DND-41 (cell line): ENCODE data around the gene MACROD2.

Source experiments
- ATAC-seq: fragments of 200-7000 bp; cut with Tn5 transposase; 3 replicates; pipeline ENCODE4 v1.9.1; 2021; ENCODE audit warnings: low read depth; ENCODE audit not compliant: insufficient read depth
- DNase-seq: peaks from one replicate; pipeline ENCODE4 v3.0.0-alpha.2; 2020
- H2AFZ ChIP-seq: 2 replicates; pipeline ENCODE4 v1.6.0; 2012; ENCODE audit warnings: low read depth, low read length
- H3K27ac ChIP-seq: 2 replicates; pipeline ENCODE4 v1.5.1; 2012; ENCODE audit warnings: low read length, inconsistent platforms
- H3K27me3 ChIP-seq: fragments of 200-600 bp; sonication (generic); 2 replicates; pipeline ENCODE4 v1.6.0; 2012; ENCODE audit warnings: low read length, mild to moderate bottlenecking, inconsistent platforms; ENCODE audit not compliant: insufficient read depth, poor library complexity
- H3K36me3 ChIP-seq: 2 replicates; pipeline ENCODE4 v1.5.1; 2012; ENCODE audit warnings: low read length, inconsistent platforms; ENCODE audit not compliant: insufficient read depth
- H3K4me1 ChIP-seq: 2 replicates; pipeline ENCODE4 v1.5.1; 2012; ENCODE audit warnings: mild to moderate bottlenecking, low read length; ENCODE audit not compliant: insufficient read depth
- H3K4me2 ChIP-seq: 2 replicates; pipeline ENCODE4 v1.6.0; 2012; ENCODE audit warnings: mild to moderate bottlenecking, moderate library complexity, low read length, inconsistent platforms; ENCODE audit not compliant: insufficient read depth
- H3K4me3 ChIP-seq, 2 experiments: fragments of 200-600 bp in 1 of 2; shearing (Covaris generic) in 1 of 2; 2 replicates each; pipeline ENCODE4 v1.5.1; 2012 to 2016; ENCODE audit warnings: inconsistent platforms in 2 of 2, low read length in 2 of 2, mild to moderate bottlenecking in 2 of 2, low read depth in 1 of 2, moderate library complexity in 1 of 2
- H3K79me2 ChIP-seq: 2 replicates; pipeline ENCODE4 v1.6.0; 2012; ENCODE audit warnings: low read length, inconsistent platforms; ENCODE audit not compliant: insufficient read depth
- H3K9ac ChIP-seq: 2 replicates; pipeline ENCODE4 v1.6.0; 2012; ENCODE audit warnings: low read depth, mild to moderate bottlenecking, inconsistent platforms, low read length, moderate library complexity
- H3K9me3 ChIP-seq: 2 replicates; pipeline ENCODE4 v1.5.1; 2012; ENCODE audit warnings: low read length, moderate library complexity, mild to moderate bottlenecking, inconsistent platforms; ENCODE audit not compliant: insufficient read depth, severe bottlenecking
- H4K20me1 ChIP-seq: 2 replicates; pipeline ENCODE4 v1.6.0; 2012; ENCODE audit warnings: low read length; ENCODE audit not compliant: insufficient read depth
- EZH2 ChIP-seq: IDR thresholded peaks from 3 replicates; pipeline ENCODE4 v1.6.1; 2012; ENCODE audit warnings: borderline replicate concordance, low read depth, mild to moderate bottlenecking, moderate library complexity, low read length, inconsistent platforms; ENCODE audit not compliant: severe bottlenecking
- TF ChIP-seq, protein P1 (sequence below): IDR thresholded peaks from 2 replicates; pipeline ENCODE4 v1.5.1; 2012; ENCODE audit warnings: borderline replicate concordance, low read length, moderate library complexity, mild to moderate bottlenecking; ENCODE audit not compliant: poor library complexity, severe bottlenecking; ENCODE audit errors: extremely low read depth

The MACROD2 gene

GRCh38 chr20:14604143-14604542 is 608.8 kb downstream of the MACROD2 start:
- TF ChIP-seq, protein P1, sequence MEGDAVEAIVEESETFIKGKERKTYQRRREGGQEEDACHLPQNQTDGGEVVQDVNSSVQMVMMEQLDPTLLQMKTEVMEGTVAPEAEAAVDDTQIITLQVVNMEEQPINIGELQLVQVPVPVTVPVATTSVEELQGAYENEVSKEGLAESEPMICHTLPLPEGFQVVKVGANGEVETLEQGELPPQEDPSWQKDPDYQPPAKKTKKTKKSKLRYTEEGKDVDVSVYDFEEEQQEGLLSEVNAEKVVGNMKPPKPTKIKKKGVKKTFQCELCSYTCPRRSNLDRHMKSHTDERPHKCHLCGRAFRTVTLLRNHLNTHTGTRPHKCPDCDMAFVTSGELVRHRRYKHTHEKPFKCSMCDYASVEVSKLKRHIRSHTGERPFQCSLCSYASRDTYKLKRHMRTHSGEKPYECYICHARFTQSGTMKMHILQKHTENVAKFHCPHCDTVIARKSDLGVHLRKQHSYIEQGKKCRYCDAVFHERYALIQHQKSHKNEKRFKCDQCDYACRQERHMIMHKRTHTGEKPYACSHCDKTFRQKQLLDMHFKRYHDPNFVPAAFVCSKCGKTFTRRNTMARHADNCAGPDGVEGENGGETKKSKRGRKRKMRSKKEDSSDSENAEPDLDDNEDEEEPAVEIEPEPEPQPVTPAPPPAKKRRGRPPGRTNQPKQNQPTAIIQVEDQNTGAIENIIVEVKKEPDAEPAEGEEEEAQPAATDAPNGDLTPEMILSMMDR, result no peak
- TF ChIP-seq EZH2, result no peak
- no peak for DNase-seq

DNA sequence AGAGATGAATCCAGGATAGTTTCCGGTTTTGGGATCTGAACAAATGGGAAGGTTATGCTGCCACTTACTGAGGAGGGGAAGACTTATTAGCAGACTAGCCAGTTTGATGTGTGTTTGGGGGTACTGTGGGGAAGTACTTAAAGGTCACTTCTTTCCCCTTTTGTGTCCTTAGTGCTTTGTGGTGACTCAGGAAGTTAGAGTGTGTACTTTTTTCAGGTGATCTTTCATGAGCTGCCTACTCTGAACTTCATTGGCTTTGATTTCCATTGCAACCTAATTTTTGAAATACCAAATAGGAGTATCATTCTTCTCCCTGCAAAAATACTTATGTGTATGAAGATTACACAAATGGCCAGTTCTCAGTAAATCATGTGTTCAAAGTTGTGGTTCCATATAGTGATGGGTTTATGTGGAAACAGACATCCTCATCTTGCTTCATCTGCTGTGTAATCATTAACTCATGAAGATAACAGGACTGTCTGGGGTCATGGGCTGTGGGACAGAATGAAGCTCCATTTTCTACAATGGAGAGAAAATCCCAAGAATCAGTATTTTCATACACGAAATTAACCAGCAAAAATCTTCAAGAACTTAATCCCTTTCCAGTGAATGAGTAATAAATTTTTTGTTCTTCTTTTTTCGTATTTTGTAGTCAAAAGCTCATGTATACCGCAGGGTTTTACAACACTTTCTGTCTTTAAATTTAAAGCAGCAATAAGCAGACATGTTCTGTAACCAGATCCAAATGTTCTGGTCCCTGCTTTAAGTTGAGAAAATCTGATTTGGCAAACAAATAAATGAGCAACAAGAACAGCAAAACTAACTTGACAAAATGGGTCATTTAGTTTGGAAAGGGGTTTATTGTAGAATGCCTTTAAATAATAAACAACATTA is 614.3 kb downstream of the MACROD2 start:
- ATAC-seq (no peak), DNase-seq (no peak)
- no peak overlapping the region for H2AFZ ChIP-seq
- H3K4me2 ChIP-seq, result no peak overlapping the region
- H3K9me3 ChIP-seq, result no peaks in the 10 kb centered on the region
- no peak for TF ChIP-seq EZH2
- TF ChIP-seq, protein P1, result no peak
- H3K27ac ChIP-seq, result no peak overlapping the region
- no peaks in the 10 kb centered on the region for H3K27me3 ChIP-seq
- H3K36me3 ChIP-seq, result no peaks in the 10 kb centered on the region
- H3K79me2 ChIP-seq, result no peaks in the 10 kb centered on the region
- no peak overlapping the region for H3K4me3 ChIP-seq
- H3K9ac ChIP-seq, result no peak overlapping the region
- no peaks in the 10 kb centered on the region for H4K20me1 ChIP-seq
- H3K4me1 ChIP-seq, result no peaks in the 10 kb centered on the region

More at GRCh38 chr20:14604143-14604542, 608.8 kb downstream of the MACROD2 start:
- Histone ChIP-seq H2AFZ (no peak overlapping the region), H3K4me1 (no peaks in the 10 kb centered on the region), H4K20me1 (no peaks in the 10 kb centered on the region), H3K27me3 (peaks cover 2% of the 10 kb centered on the region), H3K79me2 (no peaks in the 10 kb centered on the region), H3K27ac (no peak overlapping the region), H3K4me3 (no peak overlapping the region), H3K36me3 (no peaks in the 10 kb centered on the region), H3K9me3 (no peaks in the 10 kb centered on the region), H3K4me2 (no peak overlapping the region), H3K9ac (no peak overlapping the region)
- no peak for ATAC-seq

DNA sequence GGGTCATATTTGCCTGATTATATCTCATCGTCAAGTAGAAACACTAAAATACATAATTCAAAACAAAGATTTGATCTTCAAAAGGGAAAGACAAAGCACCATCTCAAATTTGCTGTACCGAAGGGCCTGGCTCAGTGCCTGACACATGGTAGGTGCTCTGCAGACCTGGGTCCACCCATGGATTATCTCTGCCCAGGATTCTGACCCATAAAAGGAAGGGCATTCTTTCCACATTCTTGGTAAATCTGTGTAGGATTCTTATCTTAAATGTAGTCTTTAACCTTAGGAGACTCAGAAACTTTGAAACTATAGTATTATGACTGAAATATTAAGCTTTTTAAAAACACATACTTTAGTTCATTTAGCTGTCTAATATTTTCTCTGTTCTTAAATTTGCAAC is 616.2 kb downstream of the MACROD2 start:
- no peak for TF ChIP-seq EZH2
- Histone ChIP-seq H3K27ac (no peak overlapping the region), H3K9me3 (no peaks in the 10 kb centered on the region), H3K9ac (no peak overlapping the region), H3K4me2 (no peak overlapping the region), H2AFZ (no peak overlapping the region), H4K20me1 (no peaks in the 10 kb centered on the region), H3K4me3 (no peak overlapping the region), H3K4me1 (no peaks in the 10 kb centered on the region), H3K36me3 (no peaks in the 10 kb centered on the region), H3K79me2 (no peaks in the 10 kb centered on the region), H3K27me3 (no peaks in the 10 kb centered on the region)
- no peak for ATAC-seq
- DNase-seq, result no peak

GRCh38 chr20:14612391-14612790 is 617.1 kb downstream of the MACROD2 start:
- Histone ChIP-seq H3K4me2 (no peak overlapping the region), H3K9me3 (no peaks in the 10 kb centered on the region), H3K4me1 (no peaks in the 10 kb centered on the region), H3K79me2 (no peaks in the 10 kb centered on the region), H3K9ac (no peak overlapping the region), H3K4me3 (no peak overlapping the region), H4K20me1 (no peaks in the 10 kb centered on the region), H3K27ac (no peak overlapping the region), H3K36me3 (no peaks in the 10 kb centered on the region), H2AFZ (no peak overlapping the region), H3K27me3 (no peaks in the 10 kb centered on the region)
- DNase-seq (no peak), ATAC-seq (no peak)
- TF ChIP-seq EZH2, result no peak
- TF ChIP-seq, protein P1, result no peak
